Kidney epithelial cell (primary cell): ENCODE results near the gene KRTAP2-3. TPM values are rescaled to one million over a fixed set of nuclear protein-coding genes. Genes with fewer than 3 reads are reported as not detected.
"Not testable (repeated sequence)": the region's sequence is repeated elsewhere in the genome, so short reads cannot be mapped to it uniquely, and the experiment has no call there.

Experiments used
- DNase-seq: peaks from one replicate; pipeline ENCODE4 v3.0.0-alpha.2; 2010; ENCODE audit warnings: low read depth
- H3K27me3 ChIP-seq: 2 replicates; pipeline ENCODE4 v1.6.0; 2011; ENCODE audit warnings: low read length; ENCODE audit not compliant: control insufficient read depth, insufficient read depth
- H3K36me3 ChIP-seq: 2 replicates; pipeline ENCODE4 v1.5.1; 2011; ENCODE audit warnings: low read length; ENCODE audit not compliant: control insufficient read depth, insufficient read depth
- H3K4me3 ChIP-seq: 2 replicates; pipeline ENCODE4 v1.5.1; 2011; ENCODE audit warnings: low read depth, mild to moderate bottlenecking, control low read depth, low read length
- CTCF ChIP-seq: IDR thresholded peaks from 2 replicates; pipeline ENCODE4 v1.5.1; 2011; ENCODE audit warnings: mild to moderate bottlenecking, moderate library complexity, low read length, control low read depth, inconsistent platforms; ENCODE audit not compliant: insufficient read depth, poor library complexity, severe bottlenecking
- total RNA-seq: library from RNA; depleted of rRNA; stranded (reverse); fragments of >200 nt; gene quantifications from 2 replicates; pipeline ENCODE4 v1.2.3, GENCODE V29; 2015

The KRTAP2-3 gene
- total RNA-seq, 1 donor from 2014 or later = 4.3 TPM

- no peak for DNase-seq
- H3K36me3 ChIP-seq = no peaks in the 10 kb centered on the region
- no peak for TF ChIP-seq CTCF
- H3K27me3 ChIP-seq = no peaks in the 10 kb centered on the region
- no peak overlapping the region for H3K4me3 ChIP-seq
These were observed 5.9 kb downstream of the KRTAP2-3 start for GRCh38 chr17:41054025-41054424.

GRCh38 chr17:41052566-41052965 lies 7.3 kb downstream of the KRTAP2-3 start:
- no peak for TF ChIP-seq CTCF
- Histone ChIP-seq H3K27me3 (no peaks in the 10 kb centered on the region), H3K4me3 (no peak overlapping the region), H3K36me3 (no peaks in the 10 kb centered on the region)
- no peak for DNase-seq

- no peaks in the 10 kb centered on the region for H3K27me3 ChIP-seq
- H3K4me3 ChIP-seq = no peak overlapping the region
- no peaks in the 10 kb centered on the region for H3K36me3 ChIP-seq
- no peak for TF ChIP-seq CTCF
- no peak for DNase-seq
These were observed 10.8 kb downstream of the KRTAP2-3 start for GRCh38 chr17:41049110-41049509.

GRCh38 chr17:41048441-41048840 lies 11.5 kb downstream of the KRTAP2-3 start:
- H3K4me3 ChIP-seq = no peak overlapping the region
- no peak for DNase-seq
- TF ChIP-seq CTCF = no peak
- no peaks in the 10 kb centered on the region for H3K36me3 ChIP-seq
- H3K27me3 ChIP-seq = no peaks in the 10 kb centered on the region

- not testable (repeated sequence) for H3K4me3 ChIP-seq, H3K36me3 ChIP-seq, H3K27me3 ChIP-seq, DNase-seq
These were observed 13.0 kb downstream of the KRTAP2-3 start, which contains the start of gene KRTAP2-1 for GRCh38 chr17:41046735-41047465. Gene KRTAP2-1, minus strand, starts transcription at chr17:41047316. Its CDS starts 49 bp downstream, at chr17:41047267.

GRCh38 chr17:41042953-41043352 lies 17.0 kb downstream of the KRTAP2-3 start:
- TF ChIP-seq CTCF = no peak
- no peaks in the 10 kb centered on the region for H3K36me3 ChIP-seq
- no peak overlapping the region for H3K4me3 ChIP-seq
- DNase-seq = no peak
- no peaks in the 10 kb centered on the region for H3K27me3 ChIP-seq

- not testable (repeated sequence) for H3K36me3 ChIP-seq, H3K4me3 ChIP-seq, H3K27me3 ChIP-seq, DNase-seq
These were observed 18.9 kb downstream of the KRTAP2-3 start, which contains the start of gene KRTAP1-1 for GRCh38 chr17:41040783-41041571. Gene KRTAP1-1, minus strand, starts transcription at chr17:41041450. Its CDS starts 53 bp downstream, at chr17:41041397.
